ENCODE results near the gene FYCO1. TPM values are rescaled to one million over a fixed set of nuclear protein-coding genes. Genes with fewer than 3 reads are reported as not detected.

FYCO1 gene
- total RNA-seq, 4 donors from 2014 or later = 45.3 to 64.5 (median 53.7) TPM

DNA sequence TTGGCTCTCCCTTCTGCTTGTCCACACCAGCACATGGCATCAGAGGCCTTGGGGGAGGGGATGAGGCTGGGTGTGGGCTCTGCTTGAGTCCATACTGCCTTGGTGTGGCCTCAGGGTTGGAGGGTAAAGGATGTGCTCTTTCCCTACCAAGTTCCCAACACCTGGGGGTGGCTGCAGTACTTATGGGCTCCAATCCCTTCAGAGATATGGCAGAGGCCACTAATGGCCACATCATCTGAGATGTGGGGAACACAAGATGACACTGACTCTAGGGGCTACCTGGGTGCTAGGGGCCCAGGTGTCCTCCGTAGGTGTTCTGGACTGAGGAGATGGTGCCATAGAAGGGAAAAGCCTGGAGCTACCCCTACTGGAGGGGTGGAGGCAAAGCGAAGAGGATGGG, 45.5 kb downstream of the FYCO1 start:
- H3K9me3 ChIP-seq = no peaks in the 10 kb centered on the region
- peak overlapping the region; percentile 21 for H3K27ac ChIP-seq
- peaks cover 95% of the 10 kb centered on the region for H3K36me3 ChIP-seq
- peak in 1 of 2 donors; percentile 40 for DNase-seq (ENCODE audit: low spot score in 2 of 2)
- no peak for TF ChIP-seq EP300 (IDR thresholded peaks at IDR 0.05)
- TF ChIP-seq POLR2AphosphoS5 (IDR thresholded peaks at IDR 0.05) = no peak
- TF ChIP-seq POLR2A (IDR thresholded peaks at IDR 0.05) = no peak
- TF ChIP-seq, protein P1, sequence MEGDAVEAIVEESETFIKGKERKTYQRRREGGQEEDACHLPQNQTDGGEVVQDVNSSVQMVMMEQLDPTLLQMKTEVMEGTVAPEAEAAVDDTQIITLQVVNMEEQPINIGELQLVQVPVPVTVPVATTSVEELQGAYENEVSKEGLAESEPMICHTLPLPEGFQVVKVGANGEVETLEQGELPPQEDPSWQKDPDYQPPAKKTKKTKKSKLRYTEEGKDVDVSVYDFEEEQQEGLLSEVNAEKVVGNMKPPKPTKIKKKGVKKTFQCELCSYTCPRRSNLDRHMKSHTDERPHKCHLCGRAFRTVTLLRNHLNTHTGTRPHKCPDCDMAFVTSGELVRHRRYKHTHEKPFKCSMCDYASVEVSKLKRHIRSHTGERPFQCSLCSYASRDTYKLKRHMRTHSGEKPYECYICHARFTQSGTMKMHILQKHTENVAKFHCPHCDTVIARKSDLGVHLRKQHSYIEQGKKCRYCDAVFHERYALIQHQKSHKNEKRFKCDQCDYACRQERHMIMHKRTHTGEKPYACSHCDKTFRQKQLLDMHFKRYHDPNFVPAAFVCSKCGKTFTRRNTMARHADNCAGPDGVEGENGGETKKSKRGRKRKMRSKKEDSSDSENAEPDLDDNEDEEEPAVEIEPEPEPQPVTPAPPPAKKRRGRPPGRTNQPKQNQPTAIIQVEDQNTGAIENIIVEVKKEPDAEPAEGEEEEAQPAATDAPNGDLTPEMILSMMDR (IDR thresholded peaks at IDR 0.05) = no peak
- no peaks in the 10 kb centered on the region for H3K27me3 ChIP-seq
- WGBS = 94% methylated on average over 2 of the region's 2 CpGs
- no peaks in the 10 kb centered on the region for H3K4me1 ChIP-seq
- no peak overlapping the region for H3K4me3 ChIP-seq

DNA sequence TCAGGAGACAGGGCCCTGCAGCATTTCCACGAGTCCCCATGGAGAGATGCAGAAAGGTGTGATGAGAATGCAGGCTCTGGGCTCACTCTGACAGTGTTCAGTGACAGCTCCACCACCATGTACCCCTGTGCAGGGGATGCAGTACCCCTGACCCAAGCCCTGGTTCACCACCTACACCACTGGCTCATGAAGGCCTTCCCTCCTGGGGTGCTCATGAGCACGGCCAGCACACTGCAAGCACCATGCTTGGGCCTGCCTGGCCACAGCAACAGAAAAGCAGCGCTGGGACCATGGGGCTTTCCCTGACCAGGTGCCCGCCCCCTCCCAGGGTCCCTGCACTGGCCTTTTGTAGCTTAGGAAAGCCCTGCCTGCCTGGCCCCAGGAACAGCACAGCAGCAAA, 46.2 kb downstream of the FYCO1 start:
- no peaks in the 10 kb centered on the region for H3K9me3 ChIP-seq
- TF ChIP-seq, protein P1 (IDR thresholded peaks at IDR 0.05) = no peak
- TF ChIP-seq POLR2AphosphoS5 (IDR thresholded peaks at IDR 0.05) = no peak
- TF ChIP-seq EP300 (IDR thresholded peaks at IDR 0.05) = no peak
- no peak for TF ChIP-seq POLR2A (IDR thresholded peaks at IDR 0.05)
- no peak overlapping the region for H3K27ac ChIP-seq
- peak in 1 of 2 donors; percentile 57 for DNase-seq (ENCODE audit: low spot score in 2 of 2)
- 92% methylated on average over 4 of the region's 4 CpGs for WGBS
- no peaks in the 10 kb centered on the region for H3K27me3 ChIP-seq
- H3K4me3 ChIP-seq = no peak overlapping the region
- H3K4me1 ChIP-seq = no peaks in the 10 kb centered on the region
- peaks cover 88% of the 10 kb centered on the region for H3K36me3 ChIP-seq

DNA sequence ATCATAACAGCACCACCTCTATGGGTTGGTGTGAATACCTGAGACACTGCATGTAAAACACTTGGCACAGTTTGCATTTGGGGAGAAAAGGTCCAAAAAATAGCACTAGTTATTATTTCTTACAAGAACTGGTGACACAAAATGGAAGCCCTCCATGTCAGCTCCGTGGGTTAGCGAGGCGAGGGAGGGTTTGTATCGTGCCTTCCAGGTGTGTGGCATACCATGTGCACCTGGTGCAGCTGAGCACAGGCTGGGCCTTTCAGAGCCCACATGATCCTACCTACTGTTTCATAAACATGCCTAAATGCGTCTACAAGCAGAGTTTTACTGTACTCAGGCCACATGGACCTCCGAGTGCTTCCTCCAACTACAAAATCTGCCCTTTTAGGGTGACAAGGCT, 46.7 kb downstream of the FYCO1 start:
- no peak for TF ChIP-seq POLR2A (IDR thresholded peaks at IDR 0.05)
- TF ChIP-seq POLR2AphosphoS5 (IDR thresholded peaks at IDR 0.05) = no peak
- Histone ChIP-seq H3K4me1 (no peaks in the 10 kb centered on the region), H3K9me3 (no peaks in the 10 kb centered on the region), H3K4me3 (no peak overlapping the region), H3K27ac (no peak overlapping the region), H3K27me3 (no peaks in the 10 kb centered on the region), H3K36me3 (peaks cover 82% of the 10 kb centered on the region)
- 96% methylated on average over 5 of the region's 6 CpGs for WGBS
- DNase-seq (ENCODE audit: low spot score in 2 of 2) = peak in 1 of 2 donors; percentile 55

DNA sequence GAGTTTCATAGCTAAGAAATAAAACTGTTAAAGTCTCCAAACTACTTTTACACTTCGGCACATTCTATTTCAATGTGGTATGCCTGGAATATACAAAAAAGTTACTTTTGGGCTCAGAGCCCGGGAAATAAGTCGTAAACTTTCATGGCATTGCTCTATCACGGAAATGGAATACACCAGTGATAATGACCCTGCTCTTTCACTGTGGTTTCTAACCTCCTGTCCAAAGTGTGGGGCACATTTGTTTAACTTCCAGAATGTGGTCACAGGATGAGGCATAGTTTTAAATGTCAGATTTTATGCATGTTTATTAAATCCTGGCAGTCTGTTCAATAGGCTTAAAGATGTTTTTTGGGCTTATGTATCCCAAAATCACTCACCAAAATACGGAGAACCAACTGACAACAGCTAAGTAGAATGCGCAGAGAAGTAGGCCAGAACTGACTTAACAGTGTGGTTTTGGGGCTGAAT, 47.3 kb downstream of the FYCO1 start:
- H3K4me1 ChIP-seq = no peaks in the 10 kb centered on the region
- no peaks in the 10 kb centered on the region for H3K9me3 ChIP-seq
- H3K27ac ChIP-seq = no peak overlapping the region
- TF ChIP-seq POLR2AphosphoS5 (IDR thresholded peaks at IDR 0.05) (no peak), EP300 (IDR thresholded peaks at IDR 0.05) (no peak), POLR2A (IDR thresholded peaks at IDR 0.05) (no peak)
- TF ChIP-seq, protein P1 (IDR thresholded peaks at IDR 0.05) = no peak
- DNase-seq (ENCODE audit: low spot score in 2 of 2) = no peak
- H3K27me3 ChIP-seq = no peaks in the 10 kb centered on the region
- no peak overlapping the region for H3K4me3 ChIP-seq
- WGBS = 81% methylated on average over 6 of the region's 6 CpGs
- H3K36me3 ChIP-seq = peaks cover 79% of the 10 kb centered on the region

DNA sequence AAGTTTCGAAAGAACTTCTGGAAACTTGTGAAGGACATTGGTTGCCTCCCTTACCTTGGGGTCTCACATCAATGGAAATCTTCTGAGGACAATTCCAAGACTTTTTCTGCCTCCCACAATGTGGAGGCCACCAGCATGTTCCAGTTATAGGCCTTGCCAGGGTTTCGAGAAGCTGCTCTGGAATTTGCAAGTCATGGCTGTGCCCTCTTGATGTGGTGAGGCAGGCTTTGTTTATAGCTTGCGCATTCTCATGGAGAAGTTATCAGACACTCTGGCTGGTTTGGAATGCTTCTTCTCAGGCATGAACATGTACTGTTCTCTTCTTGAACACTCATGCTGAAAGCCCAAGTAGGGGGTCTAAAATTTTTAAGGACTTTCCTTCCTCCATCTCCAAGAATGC, 48.3 kb downstream of the FYCO1 start:
- Histone ChIP-seq H3K27ac (no peak overlapping the region), H3K4me1 (no peaks in the 10 kb centered on the region), H3K27me3 (no peaks in the 10 kb centered on the region), H3K4me3 (no peak overlapping the region), H3K36me3 (peaks cover 78% of the 10 kb centered on the region), H3K9me3 (no peaks in the 10 kb centered on the region)
- no peak for DNase-seq (ENCODE audit: low spot score in 2 of 2)
- TF ChIP-seq EP300 (IDR thresholded peaks at IDR 0.05) = no peak
- TF ChIP-seq POLR2AphosphoS5 (IDR thresholded peaks at IDR 0.05) = no peak
- no peak for TF ChIP-seq POLR2A (IDR thresholded peaks at IDR 0.05)
- TF ChIP-seq, protein P1 (IDR thresholded peaks at IDR 0.05) = no peak
- WGBS = 96% methylated on average over 3 of the region's 3 CpGs

DNA sequence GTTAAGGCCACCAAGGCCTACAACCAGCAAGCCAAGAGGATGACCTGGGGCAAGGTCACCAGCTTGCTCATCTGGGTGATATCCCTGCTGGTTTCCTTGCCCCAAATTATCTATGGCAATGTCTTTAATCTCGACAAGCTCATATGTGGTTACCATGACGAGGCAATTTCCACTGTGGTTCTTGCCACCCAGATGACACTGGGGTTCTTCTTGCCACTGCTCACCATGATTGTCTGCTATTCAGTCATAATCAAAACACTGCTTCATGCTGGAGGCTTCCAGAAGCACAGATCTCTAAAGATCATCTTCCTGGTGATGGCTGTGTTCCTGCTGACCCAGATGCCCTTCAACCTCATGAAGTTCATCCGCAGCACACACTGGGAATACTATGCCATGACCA, 48.7 kb downstream of the FYCO1 start:
- H3K4me3 ChIP-seq = no peak overlapping the region

More for the DNA sequence above, 48.7 kb downstream of the FYCO1 start:
- Histone ChIP-seq H3K4me1 (no peaks in the 10 kb centered on the region), H3K9me3 (no peaks in the 10 kb centered on the region), H3K27ac (no peak overlapping the region), H3K27me3 (no peaks in the 10 kb centered on the region), H3K36me3 (peaks cover 73% of the 10 kb centered on the region)
- WGBS = 95% methylated on average over 3 of the region's 3 CpGs
- TF ChIP-seq, protein P1 (IDR thresholded peaks at IDR 0.05) = no peak
- TF ChIP-seq POLR2AphosphoS5 (IDR thresholded peaks at IDR 0.05) (no peak), POLR2A (IDR thresholded peaks at IDR 0.05) (no peak), EP300 (IDR thresholded peaks at IDR 0.05) (no peak)
- DNase-seq (ENCODE audit: low spot score in 2 of 2) = peak in 1 of 2 donors; percentile 12
